Measurements from ENCODE around the gene RALB.
"Not testable (repeated sequence)": the region's sequence is repeated elsewhere in the genome, so short reads cannot be mapped to it uniquely, and the experiment has no call there.

RALB gene

DNA sequence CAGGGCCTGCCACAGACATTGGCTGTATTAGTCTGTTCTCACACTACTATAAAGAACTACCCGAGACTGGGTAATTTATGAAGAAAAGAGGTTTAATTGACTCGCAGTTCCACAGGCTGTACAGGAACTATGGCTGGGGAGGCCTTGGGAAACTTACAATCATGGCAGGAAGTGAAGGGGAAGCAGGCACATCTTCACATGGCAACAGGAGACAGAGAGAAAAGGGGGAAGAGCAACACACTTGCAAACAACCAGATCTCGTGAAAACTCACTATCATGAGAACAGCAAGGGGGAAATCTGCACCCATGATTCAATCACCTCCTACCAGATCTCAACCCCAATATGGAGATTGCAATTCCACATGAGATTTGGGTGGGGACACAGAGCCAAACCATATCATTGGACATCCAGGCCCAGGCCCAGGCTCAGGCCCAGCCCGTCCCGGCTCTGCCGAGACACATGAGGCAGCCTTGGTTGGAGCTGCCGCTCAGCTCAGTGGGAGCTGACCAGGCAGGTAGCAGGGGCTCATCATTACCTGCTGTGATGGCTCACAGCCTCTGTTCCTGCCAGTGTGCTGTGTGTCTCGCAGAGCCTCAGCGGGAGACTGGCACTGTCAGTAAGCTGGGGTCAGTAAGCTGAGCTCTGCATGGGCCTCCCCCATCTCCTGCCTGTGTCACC, 8.6 kb upstream of the RALB start:
- no peak for DNase-seq

DNA sequence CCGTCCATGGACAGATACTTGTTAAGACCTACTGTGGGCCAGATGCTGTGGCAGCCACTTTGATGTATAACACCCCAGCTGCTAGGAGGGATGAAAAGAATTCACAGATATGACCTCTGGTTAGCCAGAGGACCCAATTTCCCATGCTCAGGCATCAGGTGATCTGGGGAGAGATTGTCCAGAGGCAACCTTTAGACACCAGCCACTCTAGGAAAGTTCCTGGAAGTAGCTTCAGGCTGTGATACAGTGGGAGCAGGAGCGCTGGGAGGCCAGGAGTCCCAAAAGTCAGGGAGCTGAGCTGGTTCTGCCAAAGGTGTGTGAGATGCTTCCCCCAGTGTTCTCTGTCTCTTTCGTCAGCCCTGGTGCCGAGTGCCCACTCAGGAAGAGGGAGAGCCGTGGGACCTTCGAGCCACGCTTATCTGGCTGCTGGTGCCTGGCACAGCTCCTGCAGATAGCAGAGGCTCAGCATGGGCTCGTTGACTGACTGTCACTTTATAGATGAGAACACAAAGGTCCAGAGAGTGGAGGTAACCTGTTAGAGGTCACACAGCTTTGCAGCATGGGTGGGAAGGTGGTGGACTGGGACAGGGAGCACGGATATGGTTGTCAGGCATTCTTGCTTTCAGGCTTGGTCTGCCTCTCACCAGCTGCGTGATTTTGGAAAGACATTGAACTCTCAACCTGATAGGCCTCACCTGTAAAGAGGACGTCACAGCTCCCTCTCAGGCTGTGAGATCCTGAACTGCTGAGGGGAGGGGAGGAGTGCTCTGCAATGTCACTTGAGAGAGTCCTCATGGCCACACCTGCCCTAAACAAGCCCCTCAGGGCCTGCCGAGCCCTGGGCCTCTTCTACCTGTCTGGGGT, 7.8 kb upstream of the RALB start:
- no peak for DNase-seq

DNA sequence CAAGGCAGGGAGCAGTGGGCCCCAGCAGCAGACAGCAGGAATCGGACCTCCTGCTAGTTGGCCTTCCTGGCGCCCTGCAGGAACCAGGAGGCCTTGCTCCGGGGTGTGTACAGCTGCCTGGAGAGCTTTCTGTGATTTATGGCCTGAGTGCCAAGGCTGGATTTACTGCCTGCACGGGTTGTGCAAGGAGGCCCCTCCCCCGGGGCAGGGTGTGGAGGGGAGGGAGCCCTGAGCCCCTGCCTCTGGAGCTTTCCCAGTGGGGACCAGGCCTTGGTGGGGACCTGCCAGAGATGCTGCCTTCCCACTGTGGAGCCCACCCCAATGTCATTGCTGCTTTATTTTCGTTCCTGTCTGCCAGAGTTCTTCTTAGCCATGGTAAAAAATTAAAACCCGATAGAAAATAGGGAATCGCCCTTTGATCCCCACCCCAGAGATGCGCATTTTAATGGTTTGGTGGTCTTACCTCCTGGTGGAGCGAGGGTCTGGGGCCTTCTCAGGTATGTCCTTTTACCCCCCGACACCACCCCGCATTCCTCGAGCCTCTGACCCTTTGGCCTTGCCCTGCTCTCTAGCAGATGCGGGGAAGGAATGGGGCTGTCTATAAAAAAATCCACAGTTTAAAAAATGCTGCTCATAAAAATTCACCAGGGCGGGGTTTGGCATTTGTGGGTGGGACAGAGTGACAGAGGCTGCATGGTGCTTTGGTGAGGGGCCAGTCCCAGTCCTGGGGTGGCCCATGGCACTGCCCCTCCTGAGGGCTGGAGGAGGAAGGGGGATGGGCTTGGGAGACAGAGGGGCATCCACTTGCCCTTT, 6.9 kb upstream of the RALB start:
- DNase-seq: no peak

DNA sequence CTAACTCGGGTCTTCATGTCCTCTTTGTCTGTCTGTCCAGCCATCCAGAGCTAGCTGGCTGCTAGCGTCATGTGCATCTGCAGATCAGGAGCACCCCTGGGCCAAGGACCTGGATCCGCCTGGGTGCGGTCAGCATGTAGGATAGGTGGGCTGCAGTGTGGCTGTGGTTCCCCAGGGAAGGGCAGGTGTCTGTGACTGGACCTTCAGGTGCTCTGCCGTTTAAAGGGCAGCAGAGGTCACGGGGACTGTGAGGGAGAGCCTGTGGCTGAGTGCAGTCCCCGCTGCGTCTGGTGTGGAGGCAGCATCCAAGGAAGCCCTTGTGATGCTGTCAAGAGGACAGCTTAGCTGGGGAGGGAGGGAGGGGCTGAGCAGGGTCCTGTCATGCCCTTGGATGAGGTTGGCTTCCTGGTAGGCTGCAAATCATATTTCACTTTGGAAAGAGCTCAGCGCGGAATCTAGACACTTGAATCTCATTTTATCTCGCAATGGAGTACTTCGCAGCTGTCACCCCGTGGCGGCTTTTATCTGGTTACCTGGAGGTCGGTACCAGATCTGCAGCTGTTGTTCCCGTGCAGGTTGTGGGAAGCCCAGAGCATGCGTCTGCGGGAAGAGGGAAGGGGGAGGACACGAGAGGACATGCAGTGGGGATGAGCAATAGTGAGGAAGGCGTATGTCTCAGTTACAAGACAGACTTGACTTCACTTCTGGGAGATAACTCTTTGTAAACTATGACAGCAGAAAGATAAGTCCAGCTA, 5.9 kb upstream of the RALB start:
- no peak for DNase-seq

DNA sequence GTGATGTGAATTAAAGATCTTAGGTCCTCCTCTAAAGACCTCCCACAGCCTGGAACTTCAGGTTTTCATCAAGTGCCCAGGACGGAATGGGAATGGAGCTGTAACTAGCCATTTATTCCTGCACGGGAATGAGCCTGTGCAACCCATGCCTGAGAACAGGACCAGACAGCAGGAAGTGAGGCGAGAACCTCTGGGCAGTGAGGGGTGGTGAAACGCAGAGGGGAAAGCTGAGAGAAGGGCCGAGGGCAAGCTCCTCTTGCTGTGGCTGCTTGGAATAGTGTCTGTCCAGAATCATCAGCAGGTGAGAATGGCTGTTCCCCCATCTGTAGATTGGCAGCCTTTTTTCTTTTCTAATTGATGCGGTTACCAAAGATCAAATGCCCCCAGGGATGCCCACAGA, 4.8 kb upstream of the RALB start:
- no peak for DNase-seq

DNA sequence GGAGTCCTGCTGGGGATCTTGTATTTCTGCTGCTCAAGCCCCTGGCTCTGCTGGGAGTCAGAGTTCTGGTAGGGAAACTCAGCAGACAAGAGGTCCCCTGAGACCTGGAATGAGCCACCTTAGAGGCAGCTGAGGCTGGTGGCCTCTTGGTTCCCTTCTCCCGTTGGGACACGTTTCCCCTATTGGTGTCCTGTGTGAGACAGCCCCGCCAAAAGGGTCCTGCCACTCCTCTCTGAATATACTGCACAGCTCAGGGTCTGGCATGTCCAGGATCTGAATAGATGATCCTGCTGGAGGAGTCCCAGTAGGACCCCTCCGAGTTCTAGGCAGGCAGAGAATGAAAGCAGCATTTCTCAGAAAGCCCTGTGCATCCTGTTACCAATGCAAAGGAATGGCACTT, 2.0 kb upstream of the RALB start:
- no peak for DNase-seq

DNA sequence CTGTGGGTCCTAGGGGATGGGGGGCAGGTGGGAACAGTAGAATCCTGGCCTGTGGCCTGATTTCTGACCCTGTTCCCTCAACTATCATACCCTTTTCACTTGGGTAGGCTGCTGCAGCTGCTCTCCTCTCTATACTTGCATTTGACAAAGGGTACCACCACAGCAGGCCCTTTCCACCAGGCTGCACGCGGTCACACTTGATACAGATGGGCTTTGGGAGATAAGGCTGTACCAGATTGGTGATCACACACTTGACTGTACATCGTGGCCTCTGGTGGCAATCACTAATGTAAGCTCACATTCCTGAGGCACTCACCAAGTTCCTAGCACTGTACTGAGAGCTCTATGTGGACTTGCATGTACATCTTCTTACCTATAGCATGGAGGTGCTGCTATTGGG, 1.6 kb upstream of the RALB start:
- DNase-seq: no peak

DNA sequence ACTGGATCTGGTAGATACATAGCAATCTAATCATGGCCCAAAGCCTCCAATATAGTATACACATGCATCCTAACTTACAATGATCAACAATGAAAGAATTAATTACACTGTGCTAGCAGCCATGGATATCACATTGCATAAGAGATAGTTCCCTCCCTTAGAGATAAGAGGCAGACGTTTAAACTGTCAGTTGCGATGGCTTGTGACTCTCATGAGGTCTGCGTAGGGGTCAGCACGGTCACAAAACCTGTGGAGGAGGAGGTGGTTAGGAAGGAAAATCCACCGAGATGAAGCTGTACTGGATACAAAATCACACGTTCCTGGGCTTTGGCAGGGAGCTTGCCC, 800 bp upstream of the RALB start:
- DNase-seq: no peak

DNA sequence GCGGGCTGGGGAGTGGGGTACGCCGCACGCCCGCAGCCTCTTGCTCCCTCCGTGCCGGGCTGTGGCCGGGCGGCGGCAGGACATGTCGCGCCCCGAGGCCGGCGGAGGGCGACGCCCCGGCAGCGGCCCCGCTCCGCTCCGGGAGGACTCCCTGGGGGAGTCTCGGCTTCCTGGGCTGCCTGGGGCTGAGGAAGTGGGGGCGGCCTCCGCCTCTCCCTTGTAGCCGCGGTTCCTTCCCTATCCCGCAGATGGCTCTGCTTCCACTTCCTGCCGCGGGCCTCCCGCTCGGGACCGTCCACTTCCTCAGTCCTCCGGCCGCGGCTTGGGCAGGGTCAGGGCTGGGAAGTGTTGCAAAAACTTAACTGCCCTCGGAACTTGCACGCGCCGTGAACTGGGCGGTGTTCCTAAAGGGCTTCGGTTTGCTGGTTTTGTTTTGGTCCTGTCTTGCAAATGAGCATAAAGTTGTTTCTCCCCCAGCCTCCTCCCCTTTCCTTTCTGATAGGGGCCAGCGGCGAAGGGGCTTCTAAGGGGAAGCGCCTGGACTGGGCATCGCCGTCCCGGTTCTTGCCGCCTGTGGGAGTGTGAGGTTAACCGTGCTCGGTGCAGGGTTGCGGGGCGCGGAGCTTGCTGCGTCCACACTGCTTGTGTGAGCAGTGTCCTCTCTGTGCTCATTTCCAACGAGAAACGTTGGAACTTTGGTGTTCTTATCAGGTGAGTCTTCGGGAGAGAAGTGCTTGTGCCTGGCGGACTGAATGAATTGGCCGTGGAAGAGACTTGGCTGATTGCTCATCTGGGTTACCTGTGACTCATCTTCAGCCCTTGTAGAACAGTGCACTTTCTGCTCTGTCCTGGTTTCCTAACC, 600 bp downstream of the RALB start:
- DNase-seq: peak in 1 of 2 experiments; percentile 26

DNA sequence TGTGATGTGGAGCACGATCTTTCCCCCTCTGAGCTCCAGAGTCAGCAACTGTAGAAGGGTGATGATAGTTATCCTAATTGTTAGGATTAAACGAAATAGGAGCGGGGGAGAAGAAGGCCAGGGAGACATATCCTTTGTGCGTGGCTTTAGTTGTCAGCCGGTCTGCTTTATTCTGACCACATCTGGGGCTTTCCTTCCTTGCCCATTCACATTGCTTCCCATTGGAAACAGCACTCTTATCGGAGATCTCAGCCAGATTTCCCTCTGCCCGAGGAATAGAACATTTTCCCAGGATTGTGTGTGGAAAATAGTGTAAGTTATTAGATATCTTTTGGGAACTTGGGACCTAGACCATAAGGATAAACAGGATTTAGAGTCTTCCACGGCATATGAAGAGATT, 1.5 kb downstream of the RALB start:
- DNase-seq: no peak

DNA sequence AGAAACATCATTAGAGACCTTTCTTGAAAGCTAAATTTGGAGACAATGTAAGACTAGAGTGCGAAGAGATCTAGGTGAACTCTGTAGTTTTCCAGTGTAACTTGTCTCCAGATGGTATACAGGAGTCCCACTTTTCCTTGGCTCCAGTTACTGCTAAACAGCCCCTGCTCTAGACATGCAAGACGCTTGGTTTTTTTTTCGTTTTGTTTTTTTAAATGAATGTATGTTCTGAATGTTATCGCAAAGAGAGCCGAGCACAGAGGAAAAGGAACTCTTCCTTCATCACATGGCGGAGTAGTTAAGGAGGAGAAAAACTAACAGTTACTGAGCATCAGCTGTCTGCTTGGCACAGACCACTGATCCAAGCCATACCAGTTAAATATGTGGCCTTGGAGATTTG, 2.4 kb downstream of the RALB start:
- no peak for DNase-seq

DNA sequence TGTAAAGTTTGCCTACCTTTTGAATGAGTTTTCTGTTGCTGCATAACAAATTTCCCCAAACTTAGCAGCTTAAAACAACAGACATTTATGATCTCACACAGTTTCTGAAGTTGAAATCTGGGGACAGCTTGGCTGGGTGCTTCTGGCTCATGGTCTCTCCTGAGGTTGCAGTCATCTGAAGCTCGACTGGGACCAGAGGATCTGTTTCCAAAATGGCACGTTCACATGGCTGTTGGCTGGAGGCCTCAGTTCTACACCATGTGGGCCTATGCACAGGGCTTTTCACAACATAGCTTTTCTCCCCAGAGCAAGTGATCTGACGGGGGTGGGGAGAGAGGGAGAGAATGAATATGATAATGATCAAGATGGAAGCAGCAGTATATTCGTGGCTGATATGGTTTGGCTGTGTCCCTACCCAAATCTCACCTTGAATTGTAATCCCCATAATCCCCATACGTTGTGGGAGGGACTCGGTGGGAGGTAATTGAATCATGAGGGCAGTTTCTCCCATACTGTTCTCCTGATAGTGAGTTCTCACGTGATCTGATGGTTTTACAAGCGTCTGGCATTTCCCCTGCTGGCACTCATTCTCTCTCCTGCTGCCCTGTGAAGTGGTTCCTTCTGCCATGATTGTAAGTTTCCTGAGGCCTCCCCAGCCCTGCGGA, 3.5 kb downstream of the RALB start:
- DNase-seq: no peak

DNA sequence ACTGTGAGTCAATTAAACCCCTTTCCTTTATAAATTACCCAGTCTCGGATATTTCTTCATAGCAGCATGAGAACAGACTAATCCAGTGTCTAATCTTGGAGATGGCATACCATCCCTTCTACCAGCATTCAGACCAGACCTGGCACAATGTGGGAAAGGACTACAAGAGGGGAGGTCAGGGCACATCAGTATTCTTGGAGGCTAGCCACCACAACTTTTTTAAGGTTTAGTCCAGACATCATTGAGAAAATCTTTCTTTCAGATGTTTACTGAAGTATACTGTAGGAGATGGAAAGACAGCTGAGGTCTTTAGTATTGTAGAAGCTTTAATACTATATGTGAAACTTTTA, 4.0 kb downstream of the RALB start:
- no peak for DNase-seq

DNA sequence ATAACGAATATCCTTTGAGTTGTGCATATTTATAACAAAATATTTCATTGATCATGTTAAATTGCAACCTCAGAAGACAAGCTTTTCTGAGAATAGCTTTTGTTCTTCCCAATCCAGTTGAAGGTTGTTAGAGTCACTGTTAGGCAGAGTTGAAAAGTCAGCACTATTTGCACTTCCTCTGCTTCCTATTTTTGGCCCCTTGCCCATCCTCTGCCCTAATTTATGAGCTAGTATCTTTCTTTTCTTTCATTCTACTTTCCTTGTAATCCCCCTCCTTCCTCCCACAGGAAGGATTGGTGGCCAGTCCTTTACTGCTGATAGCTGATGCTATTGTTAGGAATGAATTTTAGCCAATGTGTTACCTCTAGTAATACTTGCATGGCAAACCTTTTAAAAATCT, 4.9 kb downstream of the RALB start:
- no peak for DNase-seq

DNA sequence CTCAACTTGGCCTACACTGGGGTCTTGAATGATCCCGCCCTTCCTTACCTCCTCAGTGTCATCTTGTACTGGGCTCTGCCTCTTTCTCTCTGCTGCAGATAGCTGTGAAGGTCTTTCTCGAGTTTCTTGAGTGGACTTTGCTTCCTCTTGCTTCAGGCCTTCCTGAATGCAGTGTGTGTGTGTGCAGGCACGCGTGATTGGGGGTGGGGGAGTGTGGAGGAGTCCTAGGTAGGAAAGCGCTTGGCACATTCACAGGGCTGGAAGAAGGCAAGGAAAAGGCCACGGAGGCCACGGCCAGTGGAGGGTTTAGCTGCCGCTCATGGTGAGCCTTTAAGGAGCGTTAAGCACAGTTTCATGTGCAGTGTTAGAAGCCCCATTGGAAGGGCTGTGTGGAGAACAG, 5.5 kb downstream of the RALB start:
- no peak for DNase-seq

DNA sequence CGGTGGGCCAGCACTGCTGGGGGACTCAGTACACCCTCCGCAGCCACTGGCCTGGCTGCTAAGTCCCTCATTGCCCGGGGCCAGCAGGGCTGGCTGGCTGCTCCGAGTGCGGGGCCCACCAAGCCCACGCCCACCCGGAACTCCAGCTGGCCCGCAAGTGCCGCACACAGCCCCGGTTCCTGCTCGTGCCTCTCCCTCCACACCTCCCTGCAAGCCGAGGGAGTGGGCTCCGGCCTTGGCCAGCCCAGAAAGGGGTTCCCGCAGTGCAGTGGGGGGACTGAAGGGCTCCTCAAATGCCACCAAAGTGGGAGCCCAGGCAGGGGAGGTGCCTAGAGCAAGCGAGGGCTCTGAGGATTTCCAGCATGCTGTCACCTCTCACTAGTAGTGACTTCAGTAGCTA, 7.3 kb downstream of the RALB start:
- DNase-seq: not testable (repeated sequence)

DNA sequence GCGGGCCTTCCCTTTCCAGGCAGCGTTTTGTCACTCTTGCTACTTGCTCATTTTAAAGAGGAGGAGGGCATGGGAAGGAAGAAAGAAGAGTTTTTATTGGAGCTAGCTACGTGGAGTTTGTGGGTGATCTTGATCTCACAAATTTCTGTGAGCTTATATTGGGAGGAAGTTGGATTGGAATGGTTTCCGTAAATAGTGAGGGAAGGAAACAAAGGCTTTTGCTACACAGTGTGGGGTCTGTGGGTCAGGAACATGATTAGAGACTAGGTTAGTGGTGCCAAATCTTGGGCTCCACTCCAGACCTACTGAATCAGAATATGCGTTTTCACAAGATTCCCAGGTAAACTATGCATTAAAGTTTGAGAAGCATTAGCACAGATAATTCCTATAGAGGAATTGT, 8.1 kb downstream of the RALB start:
- DNase-seq: no peak

DNA sequence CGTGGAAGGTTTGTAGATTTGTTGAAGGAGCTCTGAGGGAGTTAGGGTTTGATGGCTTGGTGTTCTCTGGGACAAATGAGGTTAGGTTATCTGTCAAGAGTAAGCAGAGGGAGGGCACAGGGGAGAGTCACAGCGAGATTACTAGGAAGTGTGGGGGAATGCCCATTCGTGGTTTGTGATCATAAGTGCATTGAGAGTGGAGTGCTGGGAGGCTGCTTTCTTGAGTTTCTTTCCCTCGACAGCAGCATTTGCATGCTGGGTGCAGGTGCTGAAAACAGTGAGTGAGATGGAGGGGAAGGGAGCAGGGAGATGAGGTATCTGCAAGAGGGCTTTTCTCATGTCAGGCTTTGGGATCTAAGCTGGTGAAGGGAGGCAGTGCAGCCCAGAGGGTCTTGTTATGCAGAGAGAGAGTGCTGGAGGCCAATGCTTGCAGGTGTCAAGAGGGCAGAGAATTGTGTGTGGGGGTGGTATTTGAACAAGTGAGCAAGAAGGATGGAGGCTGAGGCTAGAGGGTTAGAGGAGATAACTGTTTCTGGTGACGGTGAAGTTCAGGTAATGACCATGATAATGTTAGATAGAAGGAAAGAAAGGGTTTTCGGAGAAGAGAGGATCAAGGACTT, 8.8 kb downstream of the RALB start:
- DNase-seq: no peak

DNA sequence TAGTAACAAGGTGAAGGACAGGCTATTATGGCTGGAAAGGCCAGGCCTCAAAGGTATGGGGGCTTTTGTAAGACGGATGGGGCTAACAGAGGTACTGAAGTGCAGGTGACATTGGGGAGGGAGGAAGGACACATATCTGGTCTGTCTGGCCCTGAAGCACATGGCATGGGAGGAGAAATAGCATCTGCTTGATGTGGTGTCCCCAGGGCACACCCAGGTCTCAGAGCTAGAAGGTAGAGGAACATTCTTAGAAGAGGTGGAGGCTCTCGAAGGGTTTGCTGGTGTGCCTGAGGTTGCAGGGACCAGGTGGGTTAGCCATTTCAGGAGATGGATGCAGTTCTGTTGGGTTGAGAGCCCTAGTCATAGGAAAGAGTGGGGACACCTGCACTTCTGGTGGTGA, 9.5 kb downstream of the RALB start:
- no peak for DNase-seq

DNA sequence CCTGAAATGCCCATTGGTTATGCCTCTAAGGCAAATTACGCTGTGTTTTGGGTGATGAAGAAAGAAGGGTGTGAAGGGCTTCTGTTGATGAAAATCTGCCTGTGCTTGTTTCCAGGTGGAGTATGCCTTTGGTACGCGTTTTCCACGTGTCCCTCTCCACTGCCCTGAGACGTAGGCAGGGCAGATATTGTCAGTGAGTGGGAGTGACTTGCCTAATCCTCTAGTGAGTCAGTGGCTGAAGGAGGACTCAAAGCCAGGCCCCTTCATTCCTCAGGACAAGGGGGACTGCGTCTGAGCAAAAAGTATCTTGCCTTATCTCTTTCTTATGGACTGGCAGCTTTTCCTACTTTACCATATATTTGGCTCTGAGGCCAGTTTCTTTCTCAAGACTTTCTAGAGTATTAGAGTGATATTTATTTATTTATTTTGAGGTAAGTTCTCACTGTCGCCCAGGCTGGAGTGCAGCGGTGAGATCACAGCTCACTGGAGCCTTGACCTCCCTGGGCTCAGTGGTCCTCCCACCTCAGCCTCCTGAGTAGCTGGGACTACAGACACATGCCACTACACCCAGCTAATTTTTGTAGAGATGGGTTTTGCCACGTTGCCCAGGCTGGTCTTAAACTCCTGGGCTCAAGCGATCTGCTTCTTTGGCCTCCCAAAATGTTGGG, 10.2 kb downstream of the RALB start:
- DNase-seq: no peak

DNA sequence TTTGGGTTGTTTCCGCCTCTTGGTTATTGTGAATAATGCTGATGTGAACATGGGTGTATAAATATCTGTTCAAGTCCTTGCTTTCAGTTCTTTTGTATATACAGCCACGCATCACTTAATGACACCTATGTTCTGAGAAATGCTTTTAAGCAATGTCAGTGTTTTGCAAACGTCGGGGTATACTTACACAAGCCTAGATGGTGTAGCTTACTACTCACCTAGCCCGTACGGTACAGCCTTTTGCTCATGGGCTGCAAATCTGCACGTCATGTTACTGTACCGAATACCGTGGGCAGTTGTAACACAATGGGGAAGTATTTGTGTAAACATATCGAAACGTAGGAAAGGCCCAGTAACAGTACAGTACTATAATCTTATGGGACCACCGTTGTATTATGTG, 12.4 kb downstream of the RALB start:
- no peak for DNase-seq

All from cerebellar nuclear complex (tissue), 1 donor.